Measurements from ENCODE around the gene CDC25C.

DNA sequence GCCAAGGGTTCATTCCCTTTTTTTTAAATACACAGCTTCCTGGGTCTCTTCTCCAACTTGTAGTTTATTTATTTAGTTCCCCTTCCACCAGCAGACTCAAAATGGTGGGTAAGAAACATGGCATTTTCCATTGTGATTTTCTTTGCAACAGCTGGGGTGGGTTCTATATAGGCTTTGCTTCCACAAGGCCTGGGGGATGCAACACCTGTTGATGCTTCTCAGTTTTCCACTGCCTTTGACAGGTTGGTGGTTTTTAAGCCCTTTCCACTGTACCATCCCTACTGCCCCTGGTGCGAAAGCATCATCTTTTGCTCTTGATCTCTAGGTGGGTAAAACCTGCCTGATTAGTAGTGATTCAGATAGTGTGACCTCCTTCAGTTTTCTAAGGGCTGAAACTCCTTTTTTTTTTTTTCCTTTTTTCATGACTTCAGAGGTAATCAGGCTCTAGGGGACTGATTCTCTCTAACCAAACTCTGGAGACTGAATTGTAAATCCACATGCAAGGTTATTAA, 29.4 kb upstream of the CDC25C start:
- TF ChIP-seq, protein P1, sequence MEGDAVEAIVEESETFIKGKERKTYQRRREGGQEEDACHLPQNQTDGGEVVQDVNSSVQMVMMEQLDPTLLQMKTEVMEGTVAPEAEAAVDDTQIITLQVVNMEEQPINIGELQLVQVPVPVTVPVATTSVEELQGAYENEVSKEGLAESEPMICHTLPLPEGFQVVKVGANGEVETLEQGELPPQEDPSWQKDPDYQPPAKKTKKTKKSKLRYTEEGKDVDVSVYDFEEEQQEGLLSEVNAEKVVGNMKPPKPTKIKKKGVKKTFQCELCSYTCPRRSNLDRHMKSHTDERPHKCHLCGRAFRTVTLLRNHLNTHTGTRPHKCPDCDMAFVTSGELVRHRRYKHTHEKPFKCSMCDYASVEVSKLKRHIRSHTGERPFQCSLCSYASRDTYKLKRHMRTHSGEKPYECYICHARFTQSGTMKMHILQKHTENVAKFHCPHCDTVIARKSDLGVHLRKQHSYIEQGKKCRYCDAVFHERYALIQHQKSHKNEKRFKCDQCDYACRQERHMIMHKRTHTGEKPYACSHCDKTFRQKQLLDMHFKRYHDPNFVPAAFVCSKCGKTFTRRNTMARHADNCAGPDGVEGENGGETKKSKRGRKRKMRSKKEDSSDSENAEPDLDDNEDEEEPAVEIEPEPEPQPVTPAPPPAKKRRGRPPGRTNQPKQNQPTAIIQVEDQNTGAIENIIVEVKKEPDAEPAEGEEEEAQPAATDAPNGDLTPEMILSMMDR (conservative IDR thresholded peaks at IDR 0.05; ENCODE audit: low read depth, low read length) = no peak
- TF ChIP-seq, protein P2, sequence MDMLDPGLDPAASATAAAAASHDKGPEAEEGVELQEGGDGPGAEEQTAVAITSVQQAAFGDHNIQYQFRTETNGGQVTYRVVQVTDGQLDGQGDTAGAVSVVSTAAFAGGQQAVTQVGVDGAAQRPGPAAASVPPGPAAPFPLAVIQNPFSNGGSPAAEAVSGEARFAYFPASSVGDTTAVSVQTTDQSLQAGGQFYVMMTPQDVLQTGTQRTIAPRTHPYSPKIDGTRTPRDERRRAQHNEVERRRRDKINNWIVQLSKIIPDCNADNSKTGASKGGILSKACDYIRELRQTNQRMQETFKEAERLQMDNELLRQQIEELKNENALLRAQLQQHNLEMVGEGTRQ (IDR thresholded peaks at IDR 0.05; ENCODE audit: low read depth, low read length) = no peak
- no peak for TF ChIP-seq CEBPB (IDR thresholded peaks at IDR 0.05; ENCODE audit: low read depth, low read length)
- TF ChIP-seq NFE2L2 (IDR thresholded peaks at IDR 0.05; ENCODE audit: low read depth, low read length) = no peak
- no peak for TF ChIP-seq RFX5 (IDR thresholded peaks at IDR 0.05; ENCODE audit: low read depth, low read length)
- no peak for TF ChIP-seq FOS (IDR thresholded peaks at IDR 0.05; ENCODE audit: low read depth, low read length)
- no peak for TF ChIP-seq POLR2A (IDR thresholded peaks at IDR 0.05; ENCODE audit: low read depth, low read length)
- TF ChIP-seq RAD21 (IDR thresholded peaks at IDR 0.05; ENCODE audit: low read length) = no peak

Measured in IMR-90 (cell line).